GDM1 (cell line): Measurements from ENCODE around the gene PRPF19.
A peak's percentile ranks its signal among the peaks of the same experiment; 100 is the strongest.

ENCODE experiments used
- DNase-seq: peaks from one replicate; lab custom pipeline; 2025; lab: John Stamatoyannopoulos, UW

The PRPF19 gene

GRCh38 chr11:60842668-60843600 is 63.5 kb downstream of the PRPF19 start:
- no peak for DNase-seq

DNA sequence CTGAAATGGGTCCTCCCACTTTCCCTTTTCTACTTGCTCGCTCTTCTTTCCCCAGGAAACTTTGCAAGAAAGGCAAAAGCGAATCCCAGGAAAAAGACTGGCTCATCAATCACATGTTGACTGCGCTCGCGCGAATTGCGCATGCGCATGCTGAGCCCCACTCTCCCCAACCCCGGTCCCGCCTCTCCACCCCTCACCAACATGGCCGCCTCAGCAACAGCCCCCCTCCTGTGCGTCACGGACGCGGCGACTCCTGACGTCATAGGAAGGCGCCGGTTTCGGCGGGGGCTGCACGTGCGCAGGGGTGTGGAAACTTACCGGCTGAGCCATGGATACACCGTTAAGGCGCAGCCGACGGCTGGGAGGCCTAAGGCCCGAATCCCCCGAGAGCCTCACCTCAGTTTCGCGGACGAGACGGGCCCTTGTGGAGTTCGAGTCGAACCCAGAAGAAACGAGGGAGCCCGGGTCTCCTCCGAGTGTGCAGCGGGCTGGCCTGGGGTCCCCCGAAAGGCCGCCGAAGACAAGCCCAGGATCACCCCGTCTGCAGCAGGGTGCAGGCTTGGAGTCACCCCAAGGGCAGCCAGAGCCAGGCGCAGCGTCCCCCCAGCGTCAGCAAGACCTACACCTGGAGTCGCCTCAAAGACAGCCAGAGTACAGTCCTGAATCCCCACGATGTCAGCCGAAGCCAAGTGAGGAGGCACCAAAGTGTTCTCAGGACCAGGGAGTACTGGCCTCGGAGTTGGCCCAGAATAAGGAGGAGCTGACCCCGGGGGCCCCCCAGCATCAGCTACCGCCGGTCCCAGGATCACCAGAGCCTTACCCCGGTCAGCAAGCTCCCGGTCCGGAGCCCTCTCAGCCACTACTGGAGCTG is 64.4 kb downstream of the PRPF19 start, which contains the start of gene CCDC86:
Gene CCDC86, plus strand, starts transcription at position 317 of the 871 bp plus-strand sequence. Its CDS starts 12 bp downstream, at position 329.
- DNase-seq: peak; percentile 91
